ENCODE measurements around the gene EGLN3.

EGLN3 gene

GRCh38 chr14:33962016-33962415 lies 11.1 kb upstream of the EGLN3 start:
- DNase-seq (ENCODE audit: low spot score): no peak

- DNase-seq (ENCODE audit: low spot score): no peak
These were observed 8.8 kb upstream of the EGLN3 start for GRCh38 chr14:33959692-33960151.

GRCh38 chr14:33958605-33959226 lies 7.8 kb upstream of the EGLN3 start:
- no peak for DNase-seq (ENCODE audit: low spot score)

- no peak for DNase-seq (ENCODE audit: low spot score)
These were observed 7.1 kb upstream of the EGLN3 start for GRCh38 chr14:33957993-33958392.

- no peak for DNase-seq (ENCODE audit: low spot score)
These were observed 6.4 kb upstream of the EGLN3 start for GRCh38 chr14:33957299-33957698.

- DNase-seq (ENCODE audit: low spot score): no peak
These were observed 5.8 kb upstream of the EGLN3 start for GRCh38 chr14:33956640-33957039.

- no peak for DNase-seq (ENCODE audit: low spot score)
These were observed 3.2 kb upstream of the EGLN3 start for GRCh38 chr14:33954016-33954598.

GRCh38 chr14:33952541-33952940 lies 1.7 kb upstream of the EGLN3 start:
- DNase-seq (ENCODE audit: low spot score): no peak

- peak; percentile 34 for DNase-seq (ENCODE audit: low spot score)
These were observed 438 bp upstream of the EGLN3 start for GRCh38 chr14:33951183-33951840.

- peak; percentile 8 for DNase-seq (ENCODE audit: low spot score)
These were observed 1.4 kb downstream of the EGLN3 start for GRCh38 chr14:33949411-33949893.

GRCh38 chr14:33948869-33949408 lies 1.9 kb downstream of the EGLN3 start:
- DNase-seq (ENCODE audit: low spot score): no peak

- no peak for DNase-seq (ENCODE audit: low spot score)
These were observed 2.6 kb downstream of the EGLN3 start for GRCh38 chr14:33948145-33948868.

GRCh38 chr14:33946679-33947476 lies 4.0 kb downstream of the EGLN3 start:
- DNase-seq (ENCODE audit: low spot score): no peak

- no peak for DNase-seq (ENCODE audit: low spot score)
These were observed 5.4 kb downstream of the EGLN3 start for GRCh38 chr14:33945210-33946088.

- peak; percentile 61 for DNase-seq (ENCODE audit: low spot score)
These were observed 7.6 kb downstream of the EGLN3 start for GRCh38 chr14:33943096-33943883.

- DNase-seq (ENCODE audit: low spot score): no peak
These were observed 9.2 kb downstream of the EGLN3 start for GRCh38 chr14:33941718-33942117.

GRCh38 chr14:33940561-33941011 lies 10.3 kb downstream of the EGLN3 start:
- DNase-seq (ENCODE audit: low spot score): peak; percentile 53

GRCh38 chr14:33938131-33938949 lies 12.5 kb downstream of the EGLN3 start:
- peak; percentile 88 for DNase-seq (ENCODE audit: low spot score)

GRCh38 chr14:33936391-33936790 lies 14.5 kb downstream of the EGLN3 start:
- DNase-seq (ENCODE audit: low spot score): no peak
